NB4 (cell line): ENCODE measurements around the gene CFAP57.

Experiments used
- DNase-seq: peaks from one replicate; pipeline ENCODE4 v3.0.0; 2010; ENCODE audit warnings: low read depth
- H3K4me3 ChIP-seq: one replicate; pipeline ENCODE4 v1.5.1; 2011; ENCODE audit warnings: mild to moderate bottlenecking, low read depth, low read length, moderate library complexity
- CTCF ChIP-seq: IDR thresholded peaks from one replicate; pipeline ENCODE4 v1.5.1; 2012; ENCODE audit warnings: low read depth, low read length
- MAX ChIP-seq: IDR thresholded peaks from 2 replicates; pipeline ENCODE4 v1.6.1; 2011; ENCODE audit warnings: low read depth, low read length
- MYC ChIP-seq: IDR thresholded peaks from 2 replicates; pipeline ENCODE4 v1.6.1; 2011; ENCODE audit warnings: low read depth, low read length
- POLR2A ChIP-seq: IDR thresholded peaks from 2 replicates; pipeline ENCODE4 v1.6.1; 2011; ENCODE audit warnings: mild to moderate bottlenecking; ENCODE audit not compliant: insufficient read length; ENCODE audit errors: extremely low read depth

CFAP57 gene

GRCh38 chr1:43269627-43270375 lies 97.7 kb downstream of the CFAP57 start, which contains the start of gene TMEM125:
TSS of gene TMEM125 (plus strand) at chr1:43269983. CDS start at chr1:43272723, 2,740 bp downstream.
- no peak within 1 kb of the TSS for H3K4me3 ChIP-seq
- TF ChIP-seq MAX = no peak
- no peak for TF ChIP-seq CTCF
- no peak for TF ChIP-seq POLR2A
- TF ChIP-seq MYC = no peak
- DNase-seq = no peak

GRCh38 chr1:43270421-43271095 lies 98.4 kb downstream of the CFAP57 start:
- no peak for DNase-seq
- TF ChIP-seq MAX = no peak
- TF ChIP-seq CTCF = no peak
- no peak for TF ChIP-seq MYC
- TF ChIP-seq POLR2A = no peak
- H3K4me3 ChIP-seq = no peak overlapping the region

- DNase-seq = no peak
- no peak for TF ChIP-seq MAX
- no peak for TF ChIP-seq MYC
- TF ChIP-seq POLR2A = no peak
- no peak for TF ChIP-seq CTCF
- H3K4me3 ChIP-seq = no peak overlapping the region
These were observed 99.3 kb downstream of the CFAP57 start for GRCh38 chr1:43271186-43272118.

- no peak for TF ChIP-seq MAX
- no peak for TF ChIP-seq CTCF
- no peak for TF ChIP-seq MYC
- TF ChIP-seq POLR2A = no peak
- H3K4me3 ChIP-seq = no peak overlapping the region
- DNase-seq = no peak
These were observed 100.0 kb downstream of the CFAP57 start for GRCh38 chr1:43272161-43272560.

GRCh38 chr1:43272576-43273571 lies 100.7 kb downstream of the CFAP57 start:
- H3K4me3 ChIP-seq = no peak overlapping the region
- TF ChIP-seq MYC (no peak), MAX (no peak), POLR2A (no peak), CTCF (no peak)
- DNase-seq = no peak
